Epithelial cell of proximal tubule (primary cell): ENCODE measurements around the gene YPEL5. TPM values are rescaled to one million over a fixed set of nuclear protein-coding genes. Genes with fewer than 3 reads are reported as not detected.

Source experiments
- DNase-seq: peaks from one replicate; pipeline ENCODE4 v3.0.0-alpha.2; 2011; ENCODE audit warnings: low read depth
- H3K4me3 ChIP-seq: 2 replicates; pipeline ENCODE4 v1.5.1; 2011; ENCODE audit warnings: low read depth, mild to moderate bottlenecking, low read length
- CTCF ChIP-seq: conservative IDR thresholded peaks from 2 replicates; pipeline ENCODE4 v1.5.1; 2012; ENCODE audit warnings: low read depth, mild to moderate bottlenecking, low read length
- total RNA-seq: library from RNA; depleted of rRNA; stranded (reverse); fragments of >200 nt; gene quantifications from 2 replicates; pipeline ENCODE4 v1.2.3, GENCODE V29; 2015

The YPEL5 gene
- total RNA-seq, 1 donor from 2014 or later = 63.1 TPM

GRCh38 chr2:30203156-30203555 is 56.3 kb downstream of the YPEL5 start:
- no peak for DNase-seq
- H3K4me3 ChIP-seq = no peak overlapping the region
- no peak for TF ChIP-seq CTCF

- no peak for DNase-seq
- H3K4me3 ChIP-seq = no peak overlapping the region
- no peak for TF ChIP-seq CTCF
These were observed 57.5 kb downstream of the YPEL5 start for GRCh38 chr2:30204281-30204680.

GRCh38 chr2:30205456-30205855 is 58.6 kb downstream of the YPEL5 start:
- no peak for TF ChIP-seq CTCF
- no peak overlapping the region for H3K4me3 ChIP-seq
- DNase-seq = no peak

GRCh38 chr2:30206461-30207430 is 59.9 kb downstream of the YPEL5 start:
- H3K4me3 ChIP-seq = no peak overlapping the region
- no peak for DNase-seq
- no peak for TF ChIP-seq CTCF

GRCh38 chr2:30208453-30208852 is 61.6 kb downstream of the YPEL5 start:
- TF ChIP-seq CTCF = peak; percentile 89
- no peak overlapping the region for H3K4me3 ChIP-seq
- no peak for DNase-seq

- no peak for TF ChIP-seq CTCF
- no peak for DNase-seq
- no peak overlapping the region for H3K4me3 ChIP-seq
These were observed 62.4 kb downstream of the YPEL5 start for GRCh38 chr2:30209227-30209626.

Other genes with a start within 250 kb of the YPEL5 start
- gene ALK, start 225.4 kb upstream of the YPEL5 start, total RNA-seq = under 0.01 TPM in 1 of 2 replicates, not detected in the other
- gene LBH, start 84.5 kb downstream of the YPEL5 start, total RNA-seq = 18.0 and 33.9 TPM in 2 replicates